ENCODE results near the gene DMBX1.

Gene DMBX1

DNA sequence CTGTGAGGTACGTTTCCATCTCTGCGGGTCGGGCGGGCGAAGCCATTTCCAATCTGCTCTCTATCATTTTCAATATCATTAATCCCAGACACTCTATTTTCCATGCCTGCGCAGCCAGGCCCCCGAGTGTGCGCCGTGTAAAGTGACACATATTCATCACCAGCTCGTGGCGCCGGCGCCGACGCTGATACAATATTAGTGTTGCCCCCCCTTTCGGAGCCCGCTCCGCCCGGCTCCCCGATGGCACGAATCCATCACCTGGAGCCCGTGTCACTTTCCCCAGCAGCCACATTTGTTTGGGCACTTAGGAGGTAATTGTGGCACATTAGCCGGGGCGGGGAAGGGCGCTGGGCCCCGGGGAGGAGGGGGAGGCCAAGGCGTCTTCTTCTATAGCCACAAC, 33.7 kb upstream of the DMBX1 start:
- no peak overlapping the region for H3K27ac ChIP-seq
- no peak for TF ChIP-seq CTCF (conservative IDR thresholded peaks at IDR 0.05)
- no peak for TF ChIP-seq ZFX (IDR thresholded peaks at IDR 0.05)

DNA sequence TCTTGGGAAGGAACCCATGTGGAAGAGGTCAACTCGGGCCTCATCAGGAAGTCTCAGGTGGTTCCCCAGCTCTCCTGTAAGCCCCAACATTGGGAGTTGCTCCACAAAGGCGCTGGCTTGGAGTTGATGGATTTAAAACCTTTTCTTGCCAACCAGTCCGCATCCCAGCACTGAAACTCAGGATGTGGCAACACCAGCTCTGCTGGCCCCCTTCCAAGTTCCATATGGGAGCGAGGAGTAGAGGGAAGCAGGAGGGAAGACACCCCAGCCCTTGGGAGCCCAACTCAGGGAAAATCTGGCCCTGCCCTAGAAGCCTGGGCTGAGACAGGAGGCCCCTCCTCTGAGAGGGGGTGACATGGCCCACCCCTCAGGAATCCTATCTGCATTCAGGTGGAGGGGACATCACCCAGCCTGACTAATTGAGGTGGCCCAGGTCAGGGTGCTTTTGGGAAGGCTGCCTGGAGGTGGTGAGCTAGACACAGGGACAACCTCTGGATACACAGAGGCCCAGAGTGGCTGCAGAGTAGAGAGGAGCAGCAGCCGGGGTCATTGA, 33.1 kb upstream of the DMBX1 start:
- TF ChIP-seq ZFX (IDR thresholded peaks at IDR 0.05), result no peak
- TF ChIP-seq CTCF (conservative IDR thresholded peaks at IDR 0.05), result no peak
- H3K27ac ChIP-seq, result no peak overlapping the region

GRCh38 chr1:46457178-46457577, 32.5 kb upstream of the DMBX1 start:
- no peak overlapping the region for H3K27ac ChIP-seq
- TF ChIP-seq ZFX (IDR thresholded peaks at IDR 0.05) (no peak), CTCF (conservative IDR thresholded peaks at IDR 0.05) (no peak)

- no peak overlapping the region for H3K27ac ChIP-seq
- TF ChIP-seq ZFX (IDR thresholded peaks at IDR 0.05), result no peak
- no peak for TF ChIP-seq CTCF (conservative IDR thresholded peaks at IDR 0.05)
These were observed 31.4 kb upstream of the DMBX1 start for GRCh38 chr1:46458190-46458589.

DNA sequence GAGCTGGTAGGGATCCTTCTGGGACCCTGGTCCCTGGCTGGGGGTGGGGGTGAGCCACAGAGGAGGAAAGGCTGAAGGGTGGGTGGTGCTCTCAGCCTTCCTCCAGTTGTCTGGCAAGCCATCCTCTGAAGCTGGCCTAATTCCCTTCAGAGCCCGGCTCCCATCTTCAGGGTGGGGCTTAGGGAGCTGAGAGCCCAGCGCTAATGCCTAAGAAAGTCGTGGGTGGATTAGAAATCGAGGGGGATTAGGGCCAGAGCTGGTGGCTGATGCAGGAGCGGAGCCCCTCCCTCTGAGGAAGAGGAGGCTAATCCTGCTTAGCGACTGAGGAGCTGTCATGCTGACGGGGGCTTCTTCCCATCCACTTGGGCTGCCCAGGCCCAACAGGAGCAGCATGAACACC, 30.8 kb upstream of the DMBX1 start:
- TF ChIP-seq ZFX (IDR thresholded peaks at IDR 0.05) (no peak), CTCF (conservative IDR thresholded peaks at IDR 0.05) (no peak)
- no peak overlapping the region for H3K27ac ChIP-seq

GRCh38 chr1:46459315-46459714, 30.3 kb upstream of the DMBX1 start:
- TF ChIP-seq ZFX (IDR thresholded peaks at IDR 0.05) (no peak), CTCF (conservative IDR thresholded peaks at IDR 0.05) (no peak)
- no peak overlapping the region for H3K27ac ChIP-seq

GRCh38 chr1:46461017-46461808, 28.4 kb upstream of the DMBX1 start:
- H3K27ac ChIP-seq, result no peak overlapping the region
- TF ChIP-seq CTCF (conservative IDR thresholded peaks at IDR 0.05) (no peak), ZFX (IDR thresholded peaks at IDR 0.05) (no peak)

All from C4-2B (cell line).